ENCODE data around the gene HBQ1.
"Not testable (repeated sequence)": the region's sequence is repeated elsewhere in the genome, so short reads cannot be mapped to it uniquely, and the experiment has no call there.

Gene HBQ1

DNA sequence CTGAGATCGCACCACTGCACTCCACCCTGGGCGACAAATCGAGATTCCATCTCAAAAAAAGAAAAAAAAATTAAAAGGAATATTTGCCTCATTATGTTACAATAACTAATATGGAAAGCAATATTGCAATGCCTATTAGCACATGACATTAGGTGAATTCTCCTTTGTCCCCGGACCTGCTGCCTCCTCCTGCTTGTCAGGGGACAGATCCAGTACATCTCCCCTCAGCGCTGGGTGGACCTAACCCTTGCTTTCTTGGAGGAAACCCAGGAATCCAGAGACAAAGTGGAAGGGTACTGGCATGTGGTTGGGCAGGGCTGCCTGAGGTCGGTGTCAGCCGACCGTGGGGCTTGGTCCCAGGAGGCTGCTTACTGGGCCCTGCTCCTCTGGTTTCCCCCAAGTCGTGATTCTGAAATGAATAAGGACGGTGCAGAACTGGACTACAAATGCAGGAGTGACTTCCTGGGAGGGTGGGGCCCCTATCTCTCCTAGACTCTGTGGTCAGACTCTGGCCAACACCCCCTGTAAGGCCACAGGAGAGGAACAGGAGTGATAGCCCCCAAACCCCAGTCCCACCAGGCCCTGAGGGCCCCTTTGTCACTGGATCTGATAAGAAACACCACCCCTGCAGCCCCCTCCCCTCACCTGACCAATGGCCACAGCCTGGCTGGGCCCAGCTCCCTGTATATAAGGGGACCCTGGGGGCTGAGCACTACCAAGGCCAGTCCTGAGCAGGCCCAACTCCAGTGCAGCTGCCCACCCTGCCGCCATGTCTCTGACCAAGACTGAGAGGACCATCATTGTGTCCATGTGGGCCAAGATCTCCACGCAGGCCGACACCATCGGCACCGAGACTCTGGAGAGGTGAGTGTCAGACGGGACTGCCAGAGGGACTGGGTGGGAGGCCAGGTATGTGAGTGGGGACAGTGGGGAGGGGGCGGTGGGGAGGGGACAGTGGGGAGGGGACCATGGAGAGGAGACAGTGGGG is 27.8 kb upstream of the HBQ1 start, which contains the start of gene HBZ:
Gene HBZ, plus strand, starts transcription at position 504 of the 988 bp plus-strand sequence. Its CDS starts 266 bp downstream, at position 770.
- TF ChIP-seq, protein P1, sequence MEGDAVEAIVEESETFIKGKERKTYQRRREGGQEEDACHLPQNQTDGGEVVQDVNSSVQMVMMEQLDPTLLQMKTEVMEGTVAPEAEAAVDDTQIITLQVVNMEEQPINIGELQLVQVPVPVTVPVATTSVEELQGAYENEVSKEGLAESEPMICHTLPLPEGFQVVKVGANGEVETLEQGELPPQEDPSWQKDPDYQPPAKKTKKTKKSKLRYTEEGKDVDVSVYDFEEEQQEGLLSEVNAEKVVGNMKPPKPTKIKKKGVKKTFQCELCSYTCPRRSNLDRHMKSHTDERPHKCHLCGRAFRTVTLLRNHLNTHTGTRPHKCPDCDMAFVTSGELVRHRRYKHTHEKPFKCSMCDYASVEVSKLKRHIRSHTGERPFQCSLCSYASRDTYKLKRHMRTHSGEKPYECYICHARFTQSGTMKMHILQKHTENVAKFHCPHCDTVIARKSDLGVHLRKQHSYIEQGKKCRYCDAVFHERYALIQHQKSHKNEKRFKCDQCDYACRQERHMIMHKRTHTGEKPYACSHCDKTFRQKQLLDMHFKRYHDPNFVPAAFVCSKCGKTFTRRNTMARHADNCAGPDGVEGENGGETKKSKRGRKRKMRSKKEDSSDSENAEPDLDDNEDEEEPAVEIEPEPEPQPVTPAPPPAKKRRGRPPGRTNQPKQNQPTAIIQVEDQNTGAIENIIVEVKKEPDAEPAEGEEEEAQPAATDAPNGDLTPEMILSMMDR (conservative IDR thresholded peaks at IDR 0.05; ENCODE audit: low read depth, low read length) = no peak
- DNase-seq (ENCODE audit: low read depth) = no peak
- H3K4me3 ChIP-seq (ENCODE audit: low read depth, low read length) = no peak within 1 kb of the TSS

DNA sequence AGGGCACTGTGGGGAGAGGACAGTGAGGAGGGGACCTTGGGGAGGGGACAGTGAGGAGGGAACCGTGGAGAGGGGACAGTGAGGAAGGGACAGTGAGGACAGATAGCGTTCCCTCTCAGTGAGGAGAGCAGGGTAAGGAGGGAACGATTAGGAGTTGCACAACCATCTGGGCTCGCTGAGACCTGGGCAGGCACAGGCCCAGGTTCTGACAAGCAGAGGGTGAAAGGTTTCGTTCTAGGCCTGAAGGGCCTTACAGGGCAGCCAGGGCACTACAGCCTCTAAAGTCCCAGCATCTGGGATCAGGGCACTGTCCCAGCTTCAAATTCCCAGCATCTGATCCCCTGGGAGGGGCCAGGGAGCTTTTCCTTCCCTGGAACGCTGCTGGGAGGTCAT is 27.1 kb upstream of the HBQ1 start:
- DNase-seq (ENCODE audit: low read depth); H3K4me3 ChIP-seq (ENCODE audit: low read depth, low read length): not testable (repeated sequence)

DNA sequence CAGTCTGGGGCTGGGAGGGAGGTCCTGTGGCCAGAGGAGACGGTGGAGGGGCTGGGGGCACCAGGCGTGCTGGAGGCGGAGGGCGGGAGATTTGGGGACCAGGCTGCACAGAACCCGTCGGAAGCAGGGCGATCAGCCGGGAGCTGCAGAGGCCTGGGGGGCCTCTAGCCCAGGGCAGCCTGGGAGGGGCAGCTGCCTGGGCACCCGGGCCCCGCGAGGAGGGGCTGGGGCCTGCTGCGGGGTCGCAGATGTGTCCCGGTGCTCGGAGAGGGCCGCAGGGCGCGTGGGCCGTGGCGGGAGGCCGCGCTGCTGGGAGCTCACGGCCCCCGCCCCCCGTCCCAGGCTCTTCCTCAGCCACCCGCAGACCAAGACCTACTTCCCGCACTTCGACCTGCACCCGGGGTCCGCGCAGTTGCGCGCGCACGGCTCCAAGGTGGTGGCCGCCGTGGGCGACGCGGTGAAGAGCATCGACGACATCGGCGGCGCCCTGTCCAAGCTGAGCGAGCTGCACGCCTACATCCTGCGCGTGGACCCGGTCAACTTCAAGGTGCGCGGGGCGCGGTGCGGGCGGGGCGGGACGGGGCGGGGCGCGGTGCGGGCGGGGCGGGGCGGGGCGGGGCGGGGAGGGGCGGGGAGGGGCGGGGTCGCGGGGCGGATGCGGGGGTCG is 26.6 kb upstream of the HBQ1 start:
- not testable (repeated sequence) for DNase-seq (ENCODE audit: low read depth); H3K4me3 ChIP-seq (ENCODE audit: low read depth, low read length)

DNA sequence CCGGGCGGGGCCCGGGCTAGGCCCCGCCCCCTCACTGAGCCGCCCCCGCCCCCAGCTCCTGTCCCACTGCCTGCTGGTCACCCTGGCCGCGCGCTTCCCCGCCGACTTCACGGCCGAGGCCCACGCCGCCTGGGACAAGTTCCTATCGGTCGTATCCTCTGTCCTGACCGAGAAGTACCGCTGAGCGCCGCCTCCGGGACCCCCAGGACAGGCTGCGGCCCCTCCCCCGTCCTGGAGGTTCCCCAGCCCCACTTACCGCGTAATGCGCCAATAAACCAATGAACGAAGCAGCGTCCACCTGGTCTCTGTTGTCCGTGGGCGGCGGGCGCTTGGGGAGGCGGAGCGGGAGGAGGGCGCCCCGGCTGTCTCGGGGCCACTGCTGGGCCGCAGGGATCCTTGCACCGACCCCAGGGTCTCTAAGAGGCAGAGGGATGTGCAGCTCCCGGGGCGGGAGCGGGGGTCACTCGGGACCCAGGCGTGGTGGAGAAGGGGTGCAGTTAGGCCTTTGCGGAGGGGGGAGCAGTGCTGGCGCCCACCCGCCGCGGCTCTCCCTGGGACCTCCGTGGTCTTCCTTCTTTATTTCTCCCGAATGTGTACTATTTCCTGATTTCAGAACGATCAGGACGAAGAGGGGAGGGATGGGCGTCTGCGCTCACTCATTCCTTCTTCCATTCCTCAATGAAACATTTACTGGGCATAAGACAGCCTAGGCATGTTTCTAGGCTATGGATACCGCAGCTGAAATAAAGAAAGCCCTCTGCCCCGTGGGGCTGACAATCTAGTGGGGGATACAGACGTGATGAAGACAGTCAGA is 25.8 kb upstream of the HBQ1 start:
- TF ChIP-seq, protein P1 (conservative IDR thresholded peaks at IDR 0.05; ENCODE audit: low read depth, low read length) = no peak
- peak overlapping the region; percentile 56 for H3K4me3 ChIP-seq (ENCODE audit: low read depth, low read length)
- peak; percentile 41 for DNase-seq (ENCODE audit: low read depth)

DNA sequence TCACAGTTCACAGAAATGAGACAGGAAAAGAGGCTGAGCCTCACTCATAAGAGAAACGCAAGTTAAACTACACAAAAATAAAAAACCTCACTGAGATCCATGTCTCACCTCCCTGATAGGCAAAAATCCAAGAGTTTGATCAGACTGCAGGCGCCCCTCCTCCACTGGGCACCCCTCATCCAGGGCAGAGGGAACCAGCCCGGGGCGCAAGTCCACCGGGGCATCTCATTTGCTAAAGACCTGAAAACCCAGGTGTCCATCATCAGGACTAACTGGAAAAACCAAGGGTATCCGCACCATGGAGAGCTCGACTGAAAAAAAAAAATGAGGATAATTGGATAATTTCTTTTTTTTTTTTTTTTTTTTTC is 25.2 kb upstream of the HBQ1 start:
- no peak for DNase-seq (ENCODE audit: low read depth)
- TF ChIP-seq, protein P1 (conservative IDR thresholded peaks at IDR 0.05; ENCODE audit: low read depth, low read length) = no peak
- H3K4me3 ChIP-seq (ENCODE audit: low read depth, low read length) = peak overlapping the region; percentile 8

DNA sequence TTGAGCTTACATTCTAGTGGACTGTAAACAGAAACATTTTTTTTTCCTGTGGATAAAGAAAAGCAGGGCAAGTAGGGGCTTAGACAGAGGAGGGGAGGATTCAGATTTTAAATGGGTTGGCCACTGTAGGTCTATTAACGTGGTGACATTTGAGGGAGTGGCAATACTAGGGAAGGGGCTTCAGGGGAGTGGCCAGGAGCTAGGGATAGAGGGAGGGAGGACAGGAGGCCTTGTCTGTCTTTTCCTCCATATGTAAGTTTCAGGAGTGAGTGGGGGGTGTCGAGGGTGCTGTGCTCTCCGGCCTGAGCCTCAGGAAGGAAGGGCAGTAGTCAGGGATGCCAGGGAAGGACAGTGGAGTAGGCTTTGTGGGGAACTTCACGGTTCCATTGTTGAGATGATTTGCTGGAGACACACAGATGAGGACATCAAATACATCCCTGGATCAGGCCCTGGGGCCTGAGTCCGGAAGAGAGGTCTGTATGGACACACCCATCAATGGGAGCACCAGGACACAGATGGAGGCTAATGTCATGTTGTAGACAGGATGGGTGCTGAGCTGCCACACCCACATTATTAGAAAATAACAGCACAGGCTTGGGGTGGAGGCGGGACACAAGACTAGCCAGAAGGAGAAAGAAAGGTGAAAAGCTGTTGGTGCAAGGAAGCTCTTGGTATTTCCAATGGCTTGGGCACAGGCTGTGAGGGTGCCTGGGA is 21.0 kb upstream of the HBQ1 start:
- TF ChIP-seq, protein P1 (conservative IDR thresholded peaks at IDR 0.05; ENCODE audit: low read depth, low read length) = no peak
- H3K4me3 ChIP-seq (ENCODE audit: low read depth, low read length) = no peak overlapping the region
- no peak for DNase-seq (ENCODE audit: low read depth)

DNA sequence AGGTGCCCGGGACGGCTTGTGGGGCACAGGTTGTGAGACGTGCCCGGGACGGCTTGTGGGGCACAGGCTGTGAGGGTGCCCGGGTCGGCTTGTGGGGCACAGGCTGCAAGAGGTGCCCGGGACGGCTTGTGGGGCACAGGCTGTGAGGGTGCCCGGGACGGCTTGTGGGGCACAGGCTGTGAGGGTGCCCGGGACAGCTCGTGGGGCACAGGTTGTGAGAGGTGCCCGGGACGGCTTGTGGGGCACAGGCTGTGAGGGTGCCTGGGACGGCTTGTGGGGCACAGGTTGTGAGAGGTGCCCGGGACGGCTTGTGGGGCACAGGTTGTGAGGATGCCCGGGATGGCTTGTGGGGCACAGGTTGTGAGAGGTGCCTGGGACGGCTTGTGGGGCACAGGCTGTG is 20.0 kb upstream of the HBQ1 start:
- not testable (repeated sequence) for H3K4me3 ChIP-seq (ENCODE audit: low read depth, low read length); DNase-seq (ENCODE audit: low read depth)
